ENCODE data around the gene LUZP4. TPM values are rescaled to one million over a fixed set of nuclear protein-coding genes. Genes with fewer than 3 reads are reported as not detected.
A peak's percentile ranks its signal among the peaks of the same experiment; 100 is the strongest.

Gene LUZP4
- total RNA-seq, 1 donor from 2014 or later = not detected

GRCh38 chrX:115260330-115260729, 29.2 kb upstream of the LUZP4 start:
- no peaks in the 10 kb centered on the region for H3K4me1 ChIP-seq
- H3K4me3 ChIP-seq = no peak overlapping the region
- DNase-seq (no peak), ATAC-seq (no peak)
- no peaks in the 10 kb centered on the region for H3K27me3 ChIP-seq (ENCODE audit: low read depth)
- intact Hi-C loops (cut with DNase I) = no loop called here
- no peaks in the 10 kb centered on the region for H3K36me3 ChIP-seq
- no peak overlapping the region for H3K27ac ChIP-seq
- TF ChIP-seq, protein P1, sequence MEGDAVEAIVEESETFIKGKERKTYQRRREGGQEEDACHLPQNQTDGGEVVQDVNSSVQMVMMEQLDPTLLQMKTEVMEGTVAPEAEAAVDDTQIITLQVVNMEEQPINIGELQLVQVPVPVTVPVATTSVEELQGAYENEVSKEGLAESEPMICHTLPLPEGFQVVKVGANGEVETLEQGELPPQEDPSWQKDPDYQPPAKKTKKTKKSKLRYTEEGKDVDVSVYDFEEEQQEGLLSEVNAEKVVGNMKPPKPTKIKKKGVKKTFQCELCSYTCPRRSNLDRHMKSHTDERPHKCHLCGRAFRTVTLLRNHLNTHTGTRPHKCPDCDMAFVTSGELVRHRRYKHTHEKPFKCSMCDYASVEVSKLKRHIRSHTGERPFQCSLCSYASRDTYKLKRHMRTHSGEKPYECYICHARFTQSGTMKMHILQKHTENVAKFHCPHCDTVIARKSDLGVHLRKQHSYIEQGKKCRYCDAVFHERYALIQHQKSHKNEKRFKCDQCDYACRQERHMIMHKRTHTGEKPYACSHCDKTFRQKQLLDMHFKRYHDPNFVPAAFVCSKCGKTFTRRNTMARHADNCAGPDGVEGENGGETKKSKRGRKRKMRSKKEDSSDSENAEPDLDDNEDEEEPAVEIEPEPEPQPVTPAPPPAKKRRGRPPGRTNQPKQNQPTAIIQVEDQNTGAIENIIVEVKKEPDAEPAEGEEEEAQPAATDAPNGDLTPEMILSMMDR (IDR thresholded peaks at IDR 0.05) = no peak
- no peaks in the 10 kb centered on the region for H3K9me3 ChIP-seq

DNA sequence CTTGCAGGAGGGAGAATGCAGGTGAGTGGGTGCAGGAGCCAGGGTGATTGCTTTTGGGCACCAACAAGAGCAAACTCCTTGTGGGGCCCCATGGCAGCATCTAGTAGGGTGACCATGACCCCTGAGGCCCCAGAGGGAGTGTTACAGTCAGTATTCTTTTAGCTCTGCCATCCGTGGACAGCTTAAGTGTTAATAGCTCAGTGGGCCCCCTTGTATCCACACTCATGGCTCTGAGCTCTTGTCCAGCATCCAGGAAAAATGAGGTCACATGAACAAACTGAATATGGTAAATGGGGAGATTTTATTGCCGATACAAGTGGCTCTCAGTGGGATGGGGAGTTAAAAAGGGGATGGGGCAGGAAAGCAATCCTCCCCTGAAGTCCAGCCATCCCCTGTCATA, 28.4 kb upstream of the LUZP4 start:
- H3K27me3 ChIP-seq (ENCODE audit: low read depth) = no peaks in the 10 kb centered on the region
- TF ChIP-seq, protein P1 (IDR thresholded peaks at IDR 0.05) = no peak
- no peak overlapping the region for H3K4me3 ChIP-seq
- ATAC-seq (no peak), DNase-seq (no peak)
- no peaks in the 10 kb centered on the region for H3K36me3 ChIP-seq
- H3K27ac ChIP-seq = no peak overlapping the region
- H3K4me1 ChIP-seq = no peaks in the 10 kb centered on the region
- intact Hi-C loops (cut with DNase I) = no loop called here
- H3K9me3 ChIP-seq = no peaks in the 10 kb centered on the region

- Histone ChIP-seq H3K9me3 (no peaks in the 10 kb centered on the region), H3K4me1 (no peaks in the 10 kb centered on the region), H3K27ac (no peak overlapping the region), H3K27me3 (ENCODE audit: low read depth) (no peaks in the 10 kb centered on the region), H3K36me3 (no peaks in the 10 kb centered on the region), H3K4me3 (no peak overlapping the region)
- TF ChIP-seq, protein P1 (IDR thresholded peaks at IDR 0.05) = no peak
- DNase-seq (no peak), ATAC-seq (no peak)
- intact Hi-C loops (cut with DNase I) = no loop called here
Observed at GRCh38 chrX:115264009-115264408, 25.5 kb upstream of the LUZP4 start.

GRCh38 chrX:115266300-115266699, 23.2 kb upstream of the LUZP4 start:
- no peak overlapping the region for H3K4me3 ChIP-seq
- no peak for ATAC-seq
- TF ChIP-seq, protein P1 (IDR thresholded peaks at IDR 0.05) = no peak
- H3K27ac ChIP-seq = no peak overlapping the region
- no peaks in the 10 kb centered on the region for H3K4me1 ChIP-seq
- H3K9me3 ChIP-seq = no peaks in the 10 kb centered on the region
- H3K27me3 ChIP-seq (ENCODE audit: low read depth) = no peaks in the 10 kb centered on the region
- no peak for DNase-seq
- H3K36me3 ChIP-seq = no peaks in the 10 kb centered on the region
- intact Hi-C loops (cut with DNase I) = no loop called here

- DNase-seq = no peak
- Histone ChIP-seq H3K9me3 (no peaks in the 10 kb centered on the region), H3K36me3 (no peaks in the 10 kb centered on the region), H3K4me1 (no peaks in the 10 kb centered on the region), H3K27me3 (ENCODE audit: low read depth) (no peaks in the 10 kb centered on the region), H3K4me3 (no peak overlapping the region), H3K27ac (no peak overlapping the region)
- intact Hi-C loops (cut with DNase I) = no loop called here
- no peak for ATAC-seq
- TF ChIP-seq, protein P1 (IDR thresholded peaks at IDR 0.05) = peak; percentile 22
Observed at GRCh38 chrX:115268421-115268820, 21.1 kb upstream of the LUZP4 start.
